ENCODE data around the gene RRAS.

The RRAS gene

GRCh38 chr19:49654581-49654980 lies 14.6 kb upstream of the RRAS start:
- H3K4me3 ChIP-seq = no peak overlapping the region
- H3K9me3 ChIP-seq = no peaks in the 10 kb centered on the region
- DNase-seq (ENCODE audit: low spot score in 2 of 2) = no peak
- in situ Hi-C loops (cut with MboI; ENCODE audit: low sequenced_read_pairs) = no loop called here
- peaks cover 81% of the 10 kb centered on the region for H3K36me3 ChIP-seq (replicated peaks)
- H3K27me3 ChIP-seq (ENCODE audit: low read depth) = no peaks in the 10 kb centered on the region
- no peaks in the 10 kb centered on the region for H3K4me1 ChIP-seq

- in situ Hi-C loops (cut with MboI; ENCODE audit: low sequenced_read_pairs) = no loop called here
- Histone ChIP-seq H3K4me3 (no peak overlapping the region), H3K9me3 (no peaks in the 10 kb centered on the region), H3K36me3 (replicated peaks) (peaks cover 77% of the 10 kb centered on the region), H3K27me3 (ENCODE audit: low read depth) (no peaks in the 10 kb centered on the region), H3K4me1 (no peaks in the 10 kb centered on the region)
- no peak for DNase-seq (ENCODE audit: low spot score in 2 of 2)
Observed at GRCh38 chr19:49653466-49653806, 13.5 kb upstream of the RRAS start.

GRCh38 chr19:49652551-49653465 lies 12.9 kb upstream of the RRAS start:
- Histone ChIP-seq H3K4me3 (no peak overlapping the region), H3K9me3 (no peaks in the 10 kb centered on the region), H3K27me3 (ENCODE audit: low read depth) (no peaks in the 10 kb centered on the region), H3K4me1 (no peaks in the 10 kb centered on the region), H3K36me3 (replicated peaks) (peaks cover 73% of the 10 kb centered on the region)
- in situ Hi-C loops (cut with MboI; ENCODE audit: low sequenced_read_pairs) = no loop called here
- DNase-seq (ENCODE audit: low spot score in 2 of 2) = no peak

- no peak overlapping the region for H3K4me3 ChIP-seq
- in situ Hi-C loops (cut with MboI; ENCODE audit: low sequenced_read_pairs) = no loop called here
- no peaks in the 10 kb centered on the region for H3K27me3 ChIP-seq (ENCODE audit: low read depth)
- H3K36me3 ChIP-seq (replicated peaks) = peaks cover 75% of the 10 kb centered on the region
- no peaks in the 10 kb centered on the region for H3K4me1 ChIP-seq
- DNase-seq (ENCODE audit: low spot score in 2 of 2) = no peak
- no peaks in the 10 kb centered on the region for H3K9me3 ChIP-seq
Observed at GRCh38 chr19:49651820-49652550, 12.0 kb upstream of the RRAS start.

GRCh38 chr19:49651029-49651819 lies 11.3 kb upstream of the RRAS start:
- peaks cover 76% of the 10 kb centered on the region for H3K36me3 ChIP-seq (replicated peaks)
- no peak overlapping the region for H3K4me3 ChIP-seq
- no peak for DNase-seq (ENCODE audit: low spot score in 2 of 2)
- in situ Hi-C loops (cut with MboI; ENCODE audit: low sequenced_read_pairs) = no loop called here
- H3K9me3 ChIP-seq = no peaks in the 10 kb centered on the region
- H3K27me3 ChIP-seq (ENCODE audit: low read depth) = no peaks in the 10 kb centered on the region
- no peaks in the 10 kb centered on the region for H3K4me1 ChIP-seq

GRCh38 chr19:49646586-49646985 lies 6.6 kb upstream of the RRAS start:
- in situ Hi-C loops (cut with MboI; ENCODE audit: low sequenced_read_pairs) = no loop called here
- DNase-seq (ENCODE audit: low spot score in 2 of 2) = no peak
- Histone ChIP-seq H3K4me3 (no peak overlapping the region), H3K27me3 (ENCODE audit: low read depth) (no peaks in the 10 kb centered on the region), H3K36me3 (replicated peaks) (peaks cover 46% of the 10 kb centered on the region), H3K9me3 (no peaks in the 10 kb centered on the region), H3K4me1 (peaks cover 7% of the 10 kb centered on the region)

GRCh38 chr19:49645995-49646394 lies 6.1 kb upstream of the RRAS start:
- peaks cover 43% of the 10 kb centered on the region for H3K36me3 ChIP-seq (replicated peaks)
- H3K4me1 ChIP-seq = peaks cover 13% of the 10 kb centered on the region
- in situ Hi-C loops (cut with MboI; ENCODE audit: low sequenced_read_pairs) = no loop called here
- DNase-seq (ENCODE audit: low spot score in 2 of 2) = no peak
- no peaks in the 10 kb centered on the region for H3K9me3 ChIP-seq
- H3K27me3 ChIP-seq (ENCODE audit: low read depth) = no peaks in the 10 kb centered on the region
- H3K4me3 ChIP-seq = no peak overlapping the region

- Histone ChIP-seq H3K36me3 (replicated peaks) (peaks cover 43% of the 10 kb centered on the region), H3K4me1 (peaks cover 16% of the 10 kb centered on the region), H3K9me3 (no peaks in the 10 kb centered on the region), H3K27me3 (ENCODE audit: low read depth) (no peaks in the 10 kb centered on the region), H3K4me3 (no peak overlapping the region)
- no peak for DNase-seq (ENCODE audit: low spot score in 2 of 2)
- in situ Hi-C loops (cut with MboI; ENCODE audit: low sequenced_read_pairs) = no loop called here
Observed at GRCh38 chr19:49645592-49645991, 5.6 kb upstream of the RRAS start.

- Histone ChIP-seq H3K4me3 (peak overlapping the region; percentile 82), H3K9me3 (no peaks in the 10 kb centered on the region), H3K27me3 (ENCODE audit: low read depth) (no peaks in the 10 kb centered on the region), H3K36me3 (replicated peaks) (peaks cover 30% of the 10 kb centered on the region), H3K4me1 (peaks cover 18% of the 10 kb centered on the region)
- no peak for DNase-seq (ENCODE audit: low spot score in 2 of 2)
- in situ Hi-C loops (cut with MboI; ENCODE audit: low sequenced_read_pairs) = no loop called here
Observed at GRCh38 chr19:49643466-49643865, 3.5 kb upstream of the RRAS start.

- H3K36me3 ChIP-seq (replicated peaks) = peaks cover 25% of the 10 kb centered on the region
- H3K27me3 ChIP-seq (ENCODE audit: low read depth) = no peaks in the 10 kb centered on the region
- no peak for DNase-seq (ENCODE audit: low spot score in 2 of 2)
- peaks cover 24% of the 10 kb centered on the region for H3K4me1 ChIP-seq
- peak overlapping the region; percentile 82 for H3K4me3 ChIP-seq
- no peaks in the 10 kb centered on the region for H3K9me3 ChIP-seq
- in situ Hi-C loops (cut with MboI; ENCODE audit: low sequenced_read_pairs) = no loop called here
Observed at GRCh38 chr19:49642492-49643035, 2.6 kb upstream of the RRAS start.

- Histone ChIP-seq H3K36me3 (replicated peaks) (peaks cover 18% of the 10 kb centered on the region), H3K9me3 (no peaks in the 10 kb centered on the region), H3K27me3 (ENCODE audit: low read depth) (no peaks in the 10 kb centered on the region), H3K4me3 (peak within 1 kb of the TSS; percentile 82), H3K4me1 (peaks cover 24% of the 10 kb centered on the region)
- DNase-seq (ENCODE audit: low spot score in 2 of 2) = peak; percentile 99
- in situ Hi-C loops (cut with MboI; ENCODE audit: low sequenced_read_pairs) = no loop called here
Observed at GRCh38 chr19:49641688-49642491, 1.9 kb upstream of the RRAS start, which contains the start of gene SCAF1. Gene SCAF1 (plus strand): TSS chr19:49642209. CDS start chr19:49645027, 2,818 bp downstream.

GRCh38 chr19:49639401-49640112 lies 386 bp downstream of the RRAS start:
- H3K4me1 ChIP-seq = peaks cover 24% of the 10 kb centered on the region
- in situ Hi-C loops (cut with MboI; ENCODE audit: low sequenced_read_pairs) = no loop called here
- no peaks in the 10 kb centered on the region for H3K27me3 ChIP-seq (ENCODE audit: low read depth)
- H3K4me3 ChIP-seq = peak overlapping the region; percentile 42
- H3K9me3 ChIP-seq = no peaks in the 10 kb centered on the region
- no peak for DNase-seq (ENCODE audit: low spot score in 2 of 2)
- H3K36me3 ChIP-seq (replicated peaks) = peaks cover 3% of the 10 kb centered on the region; the same call in 1 of the 2 replicates
